ENCODE data around the gene FATE1.

- TF ChIP-seq CTCF (conservative IDR thresholded peaks at IDR 0.05; ENCODE audit: low read length): no peak
- no peak for TF ChIP-seq EZH2phosphoT487 (IDR thresholded peaks at IDR 0.05; ENCODE audit: borderline replicate concordance, low read depth, low read length)
Observed at GRCh38 chrX:151702026-151702714, 13.7 kb upstream of the FATE1 start.
